ENCODE results near the gene SNRPF. TPM values are rescaled to one million over a fixed set of nuclear protein-coding genes. Genes with fewer than 3 reads are reported as not detected.

The SNRPF gene
- total RNA-seq, 2 experiments from 2014 or later: 51.2 to 54.4 TPM

- no peak overlapping the region for H3K27ac Mint-ChIP-seq
- CTCF ChIA-PET: interaction anchor here (1.2 to 1.9 kb wide), 2 partner anchors 11 to 59 kb away, joined by 5 to 6 read pairs; no protein-coding TSS in a partner anchor
- ATAC-seq (peak; percentile 34), DNase-seq (peak; percentile 35)
- TF ChIP-seq, protein P1, sequence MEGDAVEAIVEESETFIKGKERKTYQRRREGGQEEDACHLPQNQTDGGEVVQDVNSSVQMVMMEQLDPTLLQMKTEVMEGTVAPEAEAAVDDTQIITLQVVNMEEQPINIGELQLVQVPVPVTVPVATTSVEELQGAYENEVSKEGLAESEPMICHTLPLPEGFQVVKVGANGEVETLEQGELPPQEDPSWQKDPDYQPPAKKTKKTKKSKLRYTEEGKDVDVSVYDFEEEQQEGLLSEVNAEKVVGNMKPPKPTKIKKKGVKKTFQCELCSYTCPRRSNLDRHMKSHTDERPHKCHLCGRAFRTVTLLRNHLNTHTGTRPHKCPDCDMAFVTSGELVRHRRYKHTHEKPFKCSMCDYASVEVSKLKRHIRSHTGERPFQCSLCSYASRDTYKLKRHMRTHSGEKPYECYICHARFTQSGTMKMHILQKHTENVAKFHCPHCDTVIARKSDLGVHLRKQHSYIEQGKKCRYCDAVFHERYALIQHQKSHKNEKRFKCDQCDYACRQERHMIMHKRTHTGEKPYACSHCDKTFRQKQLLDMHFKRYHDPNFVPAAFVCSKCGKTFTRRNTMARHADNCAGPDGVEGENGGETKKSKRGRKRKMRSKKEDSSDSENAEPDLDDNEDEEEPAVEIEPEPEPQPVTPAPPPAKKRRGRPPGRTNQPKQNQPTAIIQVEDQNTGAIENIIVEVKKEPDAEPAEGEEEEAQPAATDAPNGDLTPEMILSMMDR (IDR thresholded peaks at IDR 0.05): no peak
- H3K9me3 Mint-ChIP-seq: no peaks in the 10 kb centered on the region
- H3K4me3 Mint-ChIP-seq: no peak overlapping the region
- POLR2A ChIA-PET: interaction anchor here (0.8 to 2.1 kb wide), 2 partner anchors 69 to 83 kb away, joined by 3 to 10 read pairs; partner anchors contain the start of genes AMDHD1 and CCDC38
- peaks cover 31% of the 10 kb centered on the region for H3K36me3 Mint-ChIP-seq (ENCODE audit: low read depth)
- H3K4me1 Mint-ChIP-seq (ENCODE audit: low read depth): peaks cover 35% of the 10 kb centered on the region
- peaks cover 3% of the 10 kb centered on the region for H3K27me3 Mint-ChIP-seq
- intact Hi-C loops (cut with micrococcal nuclease): no loop called here
Observed at GRCh38 chr12:95859344-95859816, 628 bp downstream of the SNRPF start.

- intact Hi-C loops (cut with micrococcal nuclease): no loop called here
- Mint-ChIP-seq H3K27ac (no peak overlapping the region), H3K27me3 (peaks cover 3% of the 10 kb centered on the region), H3K4me3 (peak overlapping the region; percentile 43), H3K36me3 (ENCODE audit: low read depth) (peaks cover 33% of the 10 kb centered on the region), H3K9me3 (no peaks in the 10 kb centered on the region), H3K4me1 (ENCODE audit: low read depth) (peaks cover 35% of the 10 kb centered on the region)
- TF ChIP-seq, protein P1 (IDR thresholded peaks at IDR 0.05): no peak
- ATAC-seq: no peak
- ChIA-PET POLR2A (interaction anchor here (0.8 to 2.1 kb wide), 2 partner anchors 14 to 82 kb away, joined by 3 to 10 read pairs; partner anchors contain the start of genes AMDHD1 and CCDC38), CTCF (interaction anchor here (0.9 to 1.9 kb wide), 3 partner anchors 10 to 138 kb away, joined by 3 to 6 read pairs (median 5); no protein-coding TSS in a partner anchor)
- no peak for DNase-seq
Observed at GRCh38 chr12:95859947-95860850, 1.4 kb downstream of the SNRPF start.

- Mint-ChIP-seq H3K4me3 (no peak overlapping the region), H3K36me3 (ENCODE audit: low read depth) (peaks cover 39% of the 10 kb centered on the region), H3K4me1 (ENCODE audit: low read depth) (peaks cover 36% of the 10 kb centered on the region), H3K27ac (no peak overlapping the region), H3K27me3 (peaks cover 3% of the 10 kb centered on the region), H3K9me3 (no peaks in the 10 kb centered on the region)
- ChIA-PET CTCF (no interaction called here), POLR2A (no interaction called here)
- no peak for ATAC-seq
- intact Hi-C loops (cut with micrococcal nuclease): no loop called here
- TF ChIP-seq, protein P1 (IDR thresholded peaks at IDR 0.05): no peak
- no peak for DNase-seq
Observed at GRCh38 chr12:95862038-95862437, 3.3 kb downstream of the SNRPF start.

- H3K4me1 Mint-ChIP-seq (ENCODE audit: low read depth): peaks cover 33% of the 10 kb centered on the region
- ChIA-PET POLR2A (interaction anchor here (0.9 kb wide), 1 partner anchor 79 kb away, joined by 3 read pairs; the partner anchor contains the start of gene CCDC38), CTCF (interaction anchor here (1.9 kb wide), 1 partner anchor 135 kb away, joined by 6 read pairs; no protein-coding TSS in a partner anchor)
- TF ChIP-seq, protein P1 (IDR thresholded peaks at IDR 0.05): no peak
- no peaks in the 10 kb centered on the region for H3K9me3 Mint-ChIP-seq
- no peak overlapping the region for H3K4me3 Mint-ChIP-seq
- ATAC-seq: no peak
- no peaks in the 10 kb centered on the region for H3K27me3 Mint-ChIP-seq
- intact Hi-C loops (cut with micrococcal nuclease): no loop called here
- H3K36me3 Mint-ChIP-seq (ENCODE audit: low read depth): peaks cover 43% of the 10 kb centered on the region
- DNase-seq: no peak
- no peak overlapping the region for H3K27ac Mint-ChIP-seq
Observed at GRCh38 chr12:95863337-95863736, 4.6 kb downstream of the SNRPF start.
